Activated CD4-positive, alpha-beta T cell treated with anti-CD3 and anti-CD28 coated beads, Interleukin-2, amount 10 ng/mL, durations not matched to agents 24 days and 14 days (primary cell): ENCODE measurements around the gene SELENOH. TPM values are rescaled to one million over a fixed set of nuclear protein-coding genes. Genes with fewer than 3 reads are reported as not detected.
A peak's percentile ranks its signal among the peaks of the same experiment; 100 is the strongest.

Experiments used
- DNase-seq: peaks from one replicate; pipeline ENCODE4 v3.0.0; 2022
- H3K27ac Mint-ChIP-seq: one replicate; pipeline ENCODE4 v1.8.0; 2022; ENCODE audit warnings: mild to moderate bottlenecking, mixed read lengths
- H3K27me3 Mint-ChIP-seq: one replicate; pipeline ENCODE4 v1.8.0; 2022; ENCODE audit warnings: mixed read lengths
- H3K36me3 Mint-ChIP-seq: one replicate; pipeline ENCODE4 v1.8.0; 2022; ENCODE audit warnings: low read depth, mild to moderate bottlenecking, mixed read lengths
- H3K4me1 Mint-ChIP-seq: one replicate; pipeline ENCODE4 v1.8.0; 2021; ENCODE audit warnings: mixed read lengths
- H3K4me3 Mint-ChIP-seq: one replicate; pipeline ENCODE4 v1.8.0; 2022; ENCODE audit warnings: mild to moderate bottlenecking, moderate library complexity, mixed read lengths
- H3K9me3 Mint-ChIP-seq: one replicate; pipeline ENCODE4 v1.8.0; 2021; ENCODE audit warnings: mixed read lengths
- intact Hi-C: fragments of 100-400 bp; cut with micrococcal nuclease; formaldehyde crosslinking; loops from one replicate; pipeline ENCODE4 v1.15.1; 2023
- total RNA-seq: library from RNA; stranded (reverse); gene quantifications from 2 replicates; pipeline ENCODE4 v1.2.3, GENCODE V29; 2022

The SELENOH gene
- total RNA-seq, 1 donor from 2014 or later, result 211 TPM

DNA sequence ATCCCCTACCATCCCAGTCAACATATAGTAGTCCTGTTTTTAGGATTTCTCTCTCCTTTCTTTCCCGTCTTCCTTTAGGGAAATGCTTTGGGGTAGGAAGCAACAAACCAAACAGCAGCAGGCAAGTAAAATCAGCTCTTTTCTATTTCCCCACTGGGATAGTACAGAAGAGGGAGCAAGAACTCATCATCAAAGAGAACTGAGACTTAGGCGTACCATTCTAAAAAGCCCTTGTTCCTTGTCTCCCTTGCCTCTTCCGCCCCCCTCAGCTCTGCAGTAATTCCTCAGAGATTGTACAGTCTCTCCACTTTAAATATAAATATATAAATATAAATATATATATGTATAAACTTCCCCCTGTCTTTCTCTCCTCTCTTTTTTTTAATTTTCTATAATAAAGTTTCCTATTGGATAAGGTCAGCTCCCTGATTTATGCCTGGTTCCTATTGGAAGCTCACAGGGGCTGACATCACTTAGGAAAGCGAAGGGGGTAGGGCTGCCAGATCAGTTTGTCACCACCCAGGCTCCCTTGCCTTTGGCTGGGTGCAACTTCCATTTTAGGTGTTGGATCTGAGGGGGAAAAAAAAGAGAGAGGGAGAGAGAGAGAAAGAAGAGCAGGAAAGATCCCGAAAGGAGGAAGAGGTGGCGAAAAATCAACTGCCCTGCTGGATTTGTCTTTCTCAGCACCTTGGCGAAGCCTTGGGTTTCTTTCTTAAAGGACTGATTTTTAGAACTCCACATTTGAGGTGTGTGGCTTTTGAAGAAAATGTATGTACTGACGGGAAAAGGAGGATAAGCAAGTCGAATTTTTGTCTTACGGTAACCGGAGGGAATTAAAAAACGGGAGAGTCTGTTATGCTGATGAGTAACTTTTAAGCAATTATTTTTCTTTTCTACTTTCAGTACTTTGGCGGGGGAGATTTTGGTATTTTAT, 20.3 kb downstream of the SELENOH start, which contains the start of gene CTNND1:
Gene CTNND1, plus strand, starts transcription at position 502 of the 934 bp plus-strand sequence. CDS start 29,677 bp downstream, outside the sequence.
- Mint-ChIP-seq H3K9me3 (no peaks in the 10 kb centered on the region), H3K27ac (no peak within 1 kb of the TSS), H3K4me3 (peak within 1 kb of the TSS; percentile 56), H3K36me3 (peaks cover 1% of the 10 kb centered on the region), H3K4me1 (peaks cover 23% of the 10 kb centered on the region), H3K27me3 (no peaks in the 10 kb centered on the region)
- intact Hi-C loops, result no loop called here
- no peak for DNase-seq

DNA sequence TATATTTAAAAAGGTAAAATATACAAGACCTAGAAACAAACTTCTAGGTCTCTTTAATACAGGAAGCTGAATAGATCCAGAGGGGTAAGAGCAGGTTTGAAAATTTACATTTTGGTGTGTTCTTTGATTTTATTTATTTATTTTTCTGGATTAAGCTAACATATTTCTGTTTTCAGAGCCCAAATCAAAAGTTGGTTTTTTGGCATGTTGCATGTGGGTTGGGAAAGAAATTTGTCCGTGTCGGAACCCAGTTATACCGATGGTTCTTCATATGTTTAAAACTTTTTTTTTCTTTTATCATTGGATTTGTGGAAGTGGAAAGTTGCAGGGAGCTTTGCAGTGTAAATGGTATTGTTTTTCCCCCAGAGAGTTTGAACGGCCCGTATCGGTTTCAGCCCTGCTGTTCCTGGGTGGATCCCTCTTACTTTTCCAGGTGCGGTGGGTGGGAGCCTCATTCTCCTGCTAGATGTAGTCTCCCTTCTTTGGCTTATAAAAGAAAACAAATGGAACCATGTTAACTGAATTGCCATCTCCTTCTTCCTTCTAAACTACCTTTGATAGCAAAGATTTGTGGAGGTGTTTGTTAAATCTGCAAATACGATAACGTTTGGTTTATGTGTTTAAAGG, 21.1 kb downstream of the SELENOH start:
- H3K4me1 Mint-ChIP-seq, result peaks cover 23% of the 10 kb centered on the region
- peaks cover 1% of the 10 kb centered on the region for H3K36me3 Mint-ChIP-seq
- DNase-seq, result no peak
- no peaks in the 10 kb centered on the region for H3K27me3 Mint-ChIP-seq
- H3K9me3 Mint-ChIP-seq, result no peaks in the 10 kb centered on the region
- intact Hi-C loops, result no loop called here
- no peak overlapping the region for H3K27ac Mint-ChIP-seq
- peak overlapping the region; percentile 54 for H3K4me3 Mint-ChIP-seq

DNA sequence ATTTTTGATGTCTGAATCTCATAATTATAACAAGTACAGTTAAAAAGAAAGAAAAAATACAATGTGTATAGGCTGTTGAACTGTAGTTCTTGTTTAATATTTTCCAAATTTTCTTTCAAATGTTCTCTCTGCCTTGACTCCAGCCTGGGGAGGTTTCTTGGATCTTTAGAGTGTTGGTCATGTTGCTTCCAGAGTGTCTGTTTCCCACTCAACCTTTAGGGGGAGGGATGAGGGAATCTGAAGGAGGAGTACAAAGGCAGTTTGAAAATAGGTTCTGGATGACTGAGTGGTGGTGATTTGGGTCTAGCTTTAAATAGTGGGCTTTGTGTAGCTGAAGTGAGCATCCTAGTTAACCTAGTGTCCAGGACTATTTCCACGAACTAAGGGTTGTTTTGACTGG, 22.3 kb downstream of the SELENOH start:
- peaks cover 1% of the 10 kb centered on the region for H3K36me3 Mint-ChIP-seq
- H3K4me3 Mint-ChIP-seq, result no peak overlapping the region
- H3K27me3 Mint-ChIP-seq, result no peaks in the 10 kb centered on the region
- peaks cover 19% of the 10 kb centered on the region for H3K4me1 Mint-ChIP-seq
- H3K9me3 Mint-ChIP-seq, result no peaks in the 10 kb centered on the region
- intact Hi-C loops, result no loop called here
- DNase-seq, result no peak
- H3K27ac Mint-ChIP-seq, result no peak overlapping the region

DNA sequence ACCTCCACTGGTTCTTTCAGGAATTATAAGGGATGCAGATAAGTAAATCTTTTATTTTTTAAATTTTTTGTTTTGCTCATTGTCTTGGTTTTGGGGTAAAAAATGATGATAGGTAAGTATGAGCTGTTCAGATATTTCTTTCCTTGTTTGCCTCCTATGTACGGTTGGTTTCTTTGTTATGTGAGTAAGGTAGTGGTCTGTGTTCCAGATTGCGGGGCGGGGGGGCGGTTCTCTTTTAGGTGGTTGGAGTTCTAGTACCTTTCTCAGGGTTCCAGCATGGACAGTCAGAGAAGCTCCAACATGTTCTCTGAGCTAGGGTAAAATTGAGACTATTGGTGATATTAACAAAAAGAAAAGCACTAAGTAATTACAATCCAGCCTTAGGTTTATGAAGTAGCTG, 22.7 kb downstream of the SELENOH start:
- Mint-ChIP-seq H3K27ac (no peak overlapping the region), H3K9me3 (no peaks in the 10 kb centered on the region), H3K36me3 (peaks cover 1% of the 10 kb centered on the region), H3K27me3 (no peaks in the 10 kb centered on the region), H3K4me1 (peaks cover 19% of the 10 kb centered on the region), H3K4me3 (no peak overlapping the region)
- intact Hi-C loops, result no loop called here
- no peak for DNase-seq

DNA sequence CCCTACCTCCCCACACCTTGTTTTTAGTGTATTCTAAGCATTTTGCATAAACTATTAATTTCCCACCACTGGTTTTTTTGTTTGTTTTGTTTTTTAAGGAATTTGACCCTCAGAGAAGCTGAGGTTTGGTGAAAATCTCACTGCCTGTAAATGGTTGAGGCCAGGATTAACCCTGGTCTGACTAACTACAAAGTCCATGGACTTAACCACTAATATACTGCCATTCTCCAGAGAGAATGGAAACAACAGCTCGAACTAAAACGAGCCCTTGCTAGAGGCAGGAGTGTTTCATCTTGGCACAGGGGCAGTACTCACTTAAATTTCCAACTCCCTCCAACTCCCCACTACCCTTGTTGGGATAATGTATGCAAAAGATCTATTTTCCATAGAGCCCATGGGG, 23.3 kb downstream of the SELENOH start:
- Mint-ChIP-seq H3K27ac (no peak overlapping the region), H3K27me3 (no peaks in the 10 kb centered on the region), H3K9me3 (no peaks in the 10 kb centered on the region), H3K4me3 (no peak overlapping the region), H3K4me1 (peaks cover 19% of the 10 kb centered on the region), H3K36me3 (peaks cover 1% of the 10 kb centered on the region)
- no peak for DNase-seq
- intact Hi-C loops, result no loop called here

DNA sequence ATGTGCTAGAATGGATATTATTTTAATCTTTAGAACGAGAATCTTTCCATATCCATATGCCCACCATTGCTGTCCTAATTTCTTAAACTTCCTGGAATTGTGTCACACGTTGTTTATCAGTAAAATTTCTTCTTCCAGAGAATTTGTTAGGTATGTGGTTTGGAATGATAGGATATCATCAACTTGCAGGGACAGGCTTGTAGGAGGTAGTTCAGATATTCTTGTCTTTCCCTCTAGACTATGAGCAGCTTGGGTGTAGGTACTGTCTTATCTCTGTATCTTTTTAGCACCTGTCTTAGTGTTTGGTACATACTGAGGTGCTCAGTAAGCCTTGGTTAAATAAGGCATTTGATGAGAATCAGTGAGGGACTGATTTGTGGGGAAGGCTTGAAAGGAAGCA, 23.7 kb downstream of the SELENOH start:
- Mint-ChIP-seq H3K36me3 (peaks cover 1% of the 10 kb centered on the region), H3K4me3 (no peak overlapping the region), H3K27me3 (no peaks in the 10 kb centered on the region), H3K4me1 (peaks cover 19% of the 10 kb centered on the region), H3K9me3 (no peaks in the 10 kb centered on the region), H3K27ac (no peak overlapping the region)
- no peak for DNase-seq
- intact Hi-C loops, result no loop called here

DNA sequence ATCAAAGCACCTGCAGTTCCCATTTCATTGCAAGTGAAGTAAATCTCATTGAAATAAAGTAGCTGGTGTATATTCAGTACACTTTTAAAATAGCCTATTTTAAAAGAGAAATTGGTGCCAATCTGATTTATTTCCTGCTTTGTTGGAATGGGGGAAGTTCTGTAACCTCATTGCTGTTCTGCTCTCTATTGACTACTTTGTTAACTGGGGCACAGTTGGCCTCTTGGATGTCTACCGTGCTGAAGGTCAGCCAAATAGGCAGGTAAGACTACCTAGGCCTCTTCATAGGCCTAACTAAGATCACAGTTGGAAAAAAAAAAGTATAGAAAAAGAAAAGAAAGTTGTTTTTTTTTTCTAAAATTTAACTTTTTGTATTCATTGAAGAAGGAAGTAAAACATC, 29.5 kb downstream of the SELENOH start:
- no peak for DNase-seq
- intact Hi-C loops, result no loop called here
- no peaks in the 10 kb centered on the region for H3K9me3 Mint-ChIP-seq
- no peak overlapping the region for H3K4me3 Mint-ChIP-seq
- peaks cover 4% of the 10 kb centered on the region for H3K36me3 Mint-ChIP-seq
- H3K4me1 Mint-ChIP-seq, result peaks cover 10% of the 10 kb centered on the region
- H3K27me3 Mint-ChIP-seq, result no peaks in the 10 kb centered on the region
- H3K27ac Mint-ChIP-seq, result no peak overlapping the region

DNA sequence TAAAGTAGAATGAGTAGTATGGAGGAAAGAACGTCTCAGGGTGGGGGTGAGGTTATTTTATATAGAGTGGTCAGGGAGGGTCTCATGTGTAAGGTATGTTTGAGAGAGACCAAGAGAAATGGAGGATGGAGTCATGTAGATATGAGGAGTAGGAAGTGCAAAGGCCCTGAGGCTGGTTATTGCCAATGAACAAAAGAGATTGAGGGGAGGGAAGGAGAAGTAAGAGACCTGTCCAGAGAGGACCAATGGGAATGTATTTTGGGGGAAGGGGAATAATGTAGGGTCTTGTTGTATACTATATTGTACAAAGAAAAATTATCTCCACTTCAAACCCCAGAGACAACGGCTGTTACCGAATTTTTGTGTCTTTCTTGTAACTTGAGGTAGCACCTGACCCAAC, 30.1 kb downstream of the SELENOH start:
- Mint-ChIP-seq H3K36me3 (peaks cover 4% of the 10 kb centered on the region), H3K27ac (no peak overlapping the region), H3K9me3 (no peaks in the 10 kb centered on the region), H3K4me3 (no peak overlapping the region), H3K27me3 (no peaks in the 10 kb centered on the region), H3K4me1 (peaks cover 10% of the 10 kb centered on the region)
- no peak for DNase-seq
- intact Hi-C loops, result no loop called here

DNA sequence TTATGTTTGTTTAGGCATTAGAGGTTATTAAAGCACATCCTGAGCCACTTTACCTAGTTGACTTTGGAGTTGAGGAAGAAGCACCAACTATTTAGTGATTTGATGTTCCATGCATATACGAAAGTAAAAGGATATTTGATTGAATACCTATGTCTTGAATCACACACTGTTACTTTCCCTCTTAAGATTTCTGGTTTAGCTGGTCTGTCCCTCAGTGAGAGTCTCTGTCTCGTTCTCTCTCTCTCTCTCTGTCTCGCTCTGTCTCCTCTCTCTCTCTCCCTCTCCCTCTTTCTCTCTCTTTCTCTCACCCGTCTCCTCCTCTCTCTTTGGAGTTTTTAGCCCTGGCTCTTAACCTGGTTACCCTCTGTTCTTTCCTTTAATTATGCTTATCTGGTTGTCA, 31.3 kb downstream of the SELENOH start:
- Mint-ChIP-seq H3K27me3 (no peaks in the 10 kb centered on the region), H3K27ac (no peak overlapping the region), H3K36me3 (peaks cover 4% of the 10 kb centered on the region), H3K4me3 (no peak overlapping the region), H3K4me1 (peaks cover 10% of the 10 kb centered on the region), H3K9me3 (no peaks in the 10 kb centered on the region)
- intact Hi-C loops, result no loop called here
- DNase-seq, result no peak

DNA sequence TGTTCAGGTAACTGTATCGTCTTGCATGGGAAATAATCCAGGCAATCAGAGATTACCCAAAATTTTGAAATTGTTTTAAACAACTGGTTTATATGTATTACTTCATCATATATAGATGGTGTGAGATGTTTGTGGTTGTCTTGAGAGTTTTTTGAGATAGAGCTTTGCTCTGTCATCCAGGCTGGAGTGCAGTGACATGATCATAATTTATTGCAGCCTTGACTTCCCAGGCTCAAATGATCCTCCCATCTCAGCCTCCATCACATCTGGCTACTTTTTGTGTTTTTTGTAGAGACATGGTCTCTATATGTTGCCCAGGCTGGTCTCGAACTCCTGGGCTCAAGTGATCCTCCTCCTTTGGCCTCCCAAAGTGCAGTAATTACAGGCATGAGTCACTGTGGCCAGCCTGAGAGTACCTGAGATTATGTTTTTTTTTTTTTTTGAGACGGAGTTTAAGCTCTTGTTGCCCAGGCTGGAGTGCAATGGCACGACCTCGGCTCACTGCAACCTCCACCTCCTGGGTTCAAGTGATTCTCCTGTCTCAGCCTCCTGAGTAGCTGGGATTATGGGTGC, 31.8 kb downstream of the SELENOH start:
- Mint-ChIP-seq H3K4me1 (peaks cover 10% of the 10 kb centered on the region), H3K27me3 (no peaks in the 10 kb centered on the region), H3K4me3 (no peak overlapping the region), H3K27ac (no peak overlapping the region), H3K9me3 (no peaks in the 10 kb centered on the region), H3K36me3 (peaks cover 4% of the 10 kb centered on the region)
- no peak for DNase-seq
- intact Hi-C loops, result no loop called here

DNA sequence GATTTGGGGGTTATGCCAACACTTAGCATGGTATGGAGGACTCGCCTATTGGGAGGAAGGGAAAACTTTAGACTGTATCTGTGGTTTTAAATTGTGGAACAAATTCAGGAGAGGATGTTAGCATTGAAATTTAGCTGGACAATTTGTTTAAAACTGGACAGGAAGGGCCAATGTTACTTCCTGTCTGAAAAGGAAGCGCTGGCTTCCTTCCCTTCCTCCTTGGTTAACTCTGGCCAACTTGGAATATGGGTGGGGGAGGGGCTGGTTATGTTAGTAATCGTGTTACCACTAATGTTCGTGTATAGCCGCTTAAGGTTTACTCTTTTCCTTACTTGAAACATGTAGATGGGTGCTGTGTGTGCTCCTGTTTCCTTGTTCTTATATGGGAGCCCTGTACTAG, 34.2 kb downstream of the SELENOH start:
- intact Hi-C loops, result no loop called here
- peaks cover 16% of the 10 kb centered on the region for H3K4me1 Mint-ChIP-seq
- no peak overlapping the region for H3K27ac Mint-ChIP-seq
- H3K4me3 Mint-ChIP-seq, result no peak overlapping the region
- H3K27me3 Mint-ChIP-seq, result no peaks in the 10 kb centered on the region
- H3K9me3 Mint-ChIP-seq, result no peaks in the 10 kb centered on the region
- DNase-seq, result no peak
- peaks cover 4% of the 10 kb centered on the region for H3K36me3 Mint-ChIP-seq

DNA sequence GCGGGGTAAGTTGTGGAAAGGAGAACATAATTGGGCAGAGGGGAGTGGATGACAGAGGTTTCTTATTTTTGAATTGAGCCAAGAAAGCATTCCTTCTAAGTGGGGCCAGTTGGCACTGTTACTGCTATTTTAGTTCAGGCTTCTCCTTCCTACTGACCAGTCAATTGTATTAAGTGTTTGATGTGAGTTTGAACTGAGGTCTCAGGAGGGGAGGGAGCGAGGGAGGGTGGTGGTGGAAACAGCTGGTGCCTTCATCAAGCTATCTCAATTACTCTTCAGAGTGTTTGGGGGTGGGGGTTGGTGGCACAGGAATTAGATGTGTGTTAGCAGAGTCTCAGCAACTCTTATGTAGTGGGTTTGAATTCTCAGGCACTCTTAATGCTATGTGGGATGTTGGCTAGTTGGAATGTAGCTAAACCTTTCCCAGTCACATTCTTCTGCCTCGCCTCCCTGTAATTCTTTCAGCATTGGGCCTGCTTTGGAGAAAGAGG, 34.8 kb downstream of the SELENOH start:
- H3K27ac Mint-ChIP-seq, result no peak overlapping the region
- DNase-seq, result no peak
- peaks cover 16% of the 10 kb centered on the region for H3K4me1 Mint-ChIP-seq
- H3K9me3 Mint-ChIP-seq, result no peaks in the 10 kb centered on the region
- no peak overlapping the region for H3K4me3 Mint-ChIP-seq
- H3K36me3 Mint-ChIP-seq, result peaks cover 4% of the 10 kb centered on the region
- no peaks in the 10 kb centered on the region for H3K27me3 Mint-ChIP-seq
- intact Hi-C loops, result no loop called here

DNA sequence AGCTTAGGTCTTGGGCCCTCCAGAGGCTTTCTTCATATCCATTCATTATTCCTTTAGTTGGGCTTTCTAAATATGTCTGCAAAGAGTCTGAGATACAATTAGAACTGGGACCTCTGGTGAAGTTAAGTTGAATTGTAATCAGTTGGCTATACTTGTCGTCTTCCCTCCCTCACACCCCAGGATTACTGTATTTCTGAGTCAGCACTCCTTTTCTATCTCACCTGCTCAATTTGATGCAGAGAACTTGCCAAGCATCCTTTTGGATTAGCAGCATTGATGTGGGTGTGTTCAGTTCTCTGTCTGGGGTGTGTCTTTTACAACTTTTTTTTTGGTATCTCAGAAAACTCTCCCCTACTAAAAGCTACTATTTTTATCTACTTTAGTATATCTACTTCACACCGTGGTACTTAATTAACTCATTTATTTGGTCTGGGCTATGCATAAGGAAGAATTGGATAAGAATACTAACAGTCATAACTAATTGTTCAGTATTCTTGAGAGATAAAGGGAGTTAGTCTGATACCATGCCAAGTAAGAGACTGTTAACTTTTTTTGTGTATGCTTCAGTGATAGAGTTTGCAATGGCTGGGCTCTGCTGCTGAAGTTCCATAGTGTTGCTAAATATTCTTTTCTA, 35.4 kb downstream of the SELENOH start:
- H3K4me3 Mint-ChIP-seq, result no peak overlapping the region
- H3K36me3 Mint-ChIP-seq, result peaks cover 5% of the 10 kb centered on the region
- H3K27ac Mint-ChIP-seq, result no peak overlapping the region
- no peaks in the 10 kb centered on the region for H3K27me3 Mint-ChIP-seq
- intact Hi-C loops, result no loop called here
- peaks cover 20% of the 10 kb centered on the region for H3K4me1 Mint-ChIP-seq
- no peak for DNase-seq
- no peaks in the 10 kb centered on the region for H3K9me3 Mint-ChIP-seq

DNA sequence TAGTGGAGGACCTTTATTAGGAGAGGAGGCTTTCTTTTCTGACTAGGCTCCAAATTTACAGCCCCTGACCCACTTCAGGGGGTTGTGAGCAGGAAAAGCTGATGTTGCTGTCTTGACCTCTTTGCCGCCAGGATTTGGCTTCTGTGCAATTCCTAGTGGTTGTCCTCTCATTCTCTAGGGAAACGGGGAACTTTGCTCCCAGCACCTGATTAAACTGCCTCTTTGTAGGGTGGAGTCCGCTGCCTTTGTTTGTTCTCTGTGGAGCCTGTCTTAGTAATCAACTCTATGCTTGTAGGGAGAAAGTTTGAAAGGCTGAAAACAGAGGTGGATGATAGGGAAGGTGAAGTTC, 36.7 kb downstream of the SELENOH start:
- intact Hi-C loops, result no loop called here
- Mint-ChIP-seq H3K4me3 (no peak overlapping the region), H3K36me3 (peaks cover 6% of the 10 kb centered on the region), H3K4me1 (peaks cover 20% of the 10 kb centered on the region), H3K27me3 (no peaks in the 10 kb centered on the region), H3K27ac (no peak overlapping the region), H3K9me3 (no peaks in the 10 kb centered on the region)
- no peak for DNase-seq
